ENCODE data around the gene CSNK1G3. TPM values are rescaled to one million over a fixed set of nuclear protein-coding genes. Genes with fewer than 3 reads are reported as not detected.

Gene CSNK1G3
- total RNA-seq, 1 experiment from 2014 or later: 51.1 TPM

- no TSS peak for BruUV-seq (replicated peaks)
- Histone ChIP-seq H3K4me1 (ENCODE audit: control insufficient read depth in 1 of 2, insufficient read depth in 2 of 2, low read length in 2 of 2) (no peaks in the 10 kb centered on the region), H3K79me2 (ENCODE audit: insufficient read depth, low read length) (peaks cover 91% of the 10 kb centered on the region), H3K9me2 (ENCODE audit: insufficient read depth) (no peaks in the 10 kb centered on the region), H3K9me3 (ENCODE audit: control insufficient read depth in 1 of 2, insufficient read depth in 1 of 2, low read depth in 1 of 2, low read length in 2 of 2) (no peaks in the 10 kb centered on the region), H3K36me3 (ENCODE audit: control insufficient read depth in 1 of 2, insufficient read depth in 2 of 2, low read length in 2 of 2) (no peaks in the 10 kb centered on the region), H3K27ac (ENCODE audit: low read depth, low read length) (no peak overlapping the region), H2AFZ (ENCODE audit: low read depth, low read length, poor library complexity, severe bottlenecking) (no peak overlapping the region), H3K27me3 (ENCODE audit: insufficient read depth, low read length) (no peaks in the 10 kb centered on the region), H3K4me3 (replicated peaks in 1 of 2; ENCODE audit: low read depth in 1 of 2, low read length in 2 of 2) (no peak overlapping the region), H3K4me2 (ENCODE audit: low read length) (no peak overlapping the region), H4K20me1 (ENCODE audit: insufficient read depth) (peaks cover 4% of the 10 kb centered on the region), H3K9ac (ENCODE audit: low read length) (no peak overlapping the region)
- ATAC-seq: no peak
- ChIA-PET CTCF (no interaction called here), RAD21 (ENCODE audit: low non-redundant PET in 1 of 2, low total read pairs in 2 of 2, uncharacterized antibody in 2 of 2, unreplicated experiment in 2 of 2) (no interaction called here), POLR2A (no interaction called here)
- DNase-seq (ENCODE audit: low read depth, low spot score): no peak
- no peak for TF ChIP-seq REST (IDR thresholded peaks at IDR 0.05; ENCODE audit: low read depth)
- no peak for TF ChIP-seq ATF3 (IDR thresholded peaks at IDR 0.05)
- no peak for TF ChIP-seq YY1 (IDR thresholded peaks at IDR 0.05; ENCODE audit: extremely low read depth, insufficient replicate concordance, low read depth, low read length)
- no peak for TF ChIP-seq SIN3A (IDR thresholded peaks at IDR 0.05; ENCODE audit: low read depth)
- TF ChIP-seq FOSL1 (IDR thresholded peaks at IDR 0.05; ENCODE audit: low read depth): no peak
- TF ChIP-seq, protein P1, sequence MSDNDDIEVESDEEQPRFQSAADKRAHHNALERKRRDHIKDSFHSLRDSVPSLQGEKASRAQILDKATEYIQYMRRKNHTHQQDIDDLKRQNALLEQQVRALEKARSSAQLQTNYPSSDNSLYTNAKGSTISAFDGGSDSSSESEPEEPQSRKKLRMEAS (IDR thresholded peaks at IDR 0.05): no peak
- TF ChIP-seq, protein P2, sequence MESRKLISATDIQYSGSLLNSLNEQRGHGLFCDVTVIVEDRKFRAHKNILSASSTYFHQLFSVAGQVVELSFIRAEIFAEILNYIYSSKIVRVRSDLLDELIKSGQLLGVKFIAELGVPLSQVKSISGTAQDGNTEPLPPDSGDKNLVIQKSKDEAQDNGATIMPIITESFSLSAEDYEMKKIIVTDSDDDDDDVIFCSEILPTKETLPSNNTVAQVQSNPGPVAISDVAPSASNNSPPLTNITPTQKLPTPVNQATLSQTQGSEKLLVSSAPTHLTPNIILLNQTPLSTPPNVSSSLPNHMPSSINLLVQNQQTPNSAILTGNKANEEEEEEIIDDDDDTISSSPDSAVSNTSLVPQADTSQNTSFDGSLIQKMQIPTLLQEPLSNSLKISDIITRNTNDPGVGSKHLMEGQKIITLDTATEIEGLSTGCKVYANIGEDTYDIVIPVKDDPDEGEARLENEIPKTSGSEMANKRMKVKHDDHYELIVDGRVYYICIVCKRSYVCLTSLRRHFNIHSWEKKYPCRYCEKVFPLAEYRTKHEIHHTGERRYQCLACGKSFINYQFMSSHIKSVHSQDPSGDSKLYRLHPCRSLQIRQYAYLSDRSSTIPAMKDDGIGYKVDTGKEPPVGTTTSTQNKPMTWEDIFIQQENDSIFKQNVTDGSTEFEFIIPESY (IDR thresholded peaks at IDR 0.05; ENCODE audit: extremely low read depth, insufficient replicate concordance, low read length): no peak
- no peak for TF ChIP-seq EGR1 (IDR thresholded peaks at IDR 0.05; ENCODE audit: low read depth)
- TF ChIP-seq SRF (IDR thresholded peaks at IDR 0.05; ENCODE audit: low read depth): no peak
- no peak for TF ChIP-seq RAD21 (IDR thresholded peaks at IDR 0.05; ENCODE audit: low read depth)
- intact Hi-C loops (cut with micrococcal nuclease): no loop called here
Observed at GRCh38 chr5:123537845-123538244, 25.9 kb downstream of the CSNK1G3 start.

All from HCT116 (cell line).